Activated naive CD4-positive, alpha-beta T cell treated with anti-CD3 and anti-CD28 coated beads for 36 hours (primary cell): ENCODE measurements around the gene RERE. TPM values are rescaled to one million over a fixed set of nuclear protein-coding genes. Genes with fewer than 3 reads are reported as not detected.

Experiments
- CTCF ChIA-PET: fragments of 350-600 bp; sonication (Branson Sonifier 250); formaldehyde crosslinking; loops from one replicate; lab custom pipeline; 2021; ENCODE audit warnings: antibody characterized with exemption; lab: Charles Lee
- DNase-seq: peaks from one replicate; pipeline ENCODE4 v3.0.0-alpha.2; 2020
- H3K27ac Mint-ChIP-seq: one replicate; pipeline ENCODE4 v1.8.0; 2021; ENCODE audit warnings: mild to moderate bottlenecking, mixed read lengths
- H3K27me3 Mint-ChIP-seq: one replicate; pipeline ENCODE4 v1.8.0; 2021; ENCODE audit warnings: low read depth, mixed read lengths
- H3K36me3 Mint-ChIP-seq: one replicate; pipeline ENCODE4 v1.8.0; 2021; ENCODE audit warnings: low read depth, mixed read lengths
- H3K4me1 Mint-ChIP-seq: one replicate; pipeline ENCODE4 v1.8.0; 2021; ENCODE audit warnings: low read depth, mixed read lengths
- H3K4me3 Mint-ChIP-seq: one replicate; pipeline ENCODE4 v1.8.0; 2021; ENCODE audit warnings: mild to moderate bottlenecking, moderate library complexity, mixed read lengths
- H3K9me3 Mint-ChIP-seq: one replicate; pipeline ENCODE4 v1.8.0; 2021; ENCODE audit warnings: mixed read lengths
- intact Hi-C: fragments of 100-400 bp; cut with micrococcal nuclease; formaldehyde crosslinking; loops from one replicate; pipeline ENCODE4 v1.15.1; 2023
- total RNA-seq, 2 experiments: library from RNA; stranded (reverse); gene quantifications; one replicate each; pipeline ENCODE4 v1.2.3, GENCODE V29; 2021

The RERE gene
- total RNA-seq, 2 experiments from 2014 or later, result 46.4 to 47.6 TPM

GRCh38 chr1:8423269-8423691, 394.2 kb downstream of the RERE start:
- Mint-ChIP-seq H3K4me3 (no peak overlapping the region), H3K27ac (no peak overlapping the region), H3K4me1 (peaks cover 36% of the 10 kb centered on the region), H3K9me3 (no peaks in the 10 kb centered on the region), H3K36me3 (peaks cover under 1% of the 10 kb centered on the region), H3K27me3 (no peaks in the 10 kb centered on the region)
- CTCF ChIA-PET, result interaction anchor here (1.7 to 4.5 kb wide), 2 partner anchors 13 to 26 kb away, joined by 5 to 39 read pairs; no protein-coding TSS in a partner anchor
- intact Hi-C loops, result loop anchor here (5.0 kb wide), 1 partner anchor 454 kb away; the partner anchor contains the start of gene ENO1
- peak; percentile 54 for DNase-seq

GRCh38 chr1:8422510-8423268, 394.8 kb downstream of the RERE start:
- Mint-ChIP-seq H3K4me1 (peaks cover 31% of the 10 kb centered on the region), H3K4me3 (no peak overlapping the region), H3K27ac (no peak overlapping the region), H3K36me3 (peaks cover 6% of the 10 kb centered on the region), H3K27me3 (no peaks in the 10 kb centered on the region), H3K9me3 (no peaks in the 10 kb centered on the region)
- intact Hi-C loops, result loop anchor here (1.0 to 5.0 kb wide), 2 partner anchors 455 to 548 kb away; partner anchors contain the start of gene ENO1
- no peak for DNase-seq
- CTCF ChIA-PET, result interaction anchor here (1.5 to 4.5 kb wide), 3 partner anchors 13 to 29 kb away, joined by 3 to 39 read pairs (median 5); no protein-coding TSS in a partner anchor

GRCh38 chr1:8421721-8422120, 395.7 kb downstream of the RERE start:
- no peak for DNase-seq
- no peak overlapping the region for H3K4me3 Mint-ChIP-seq
- H3K9me3 Mint-ChIP-seq, result no peaks in the 10 kb centered on the region
- H3K4me1 Mint-ChIP-seq, result peaks cover 25% of the 10 kb centered on the region
- H3K27me3 Mint-ChIP-seq, result no peaks in the 10 kb centered on the region
- CTCF ChIA-PET, result interaction anchor here (0.7 to 4.5 kb wide), 5 partner anchors 12 to 305 kb away, joined by 3 to 39 read pairs (median 3); no protein-coding TSS in a partner anchor
- intact Hi-C loops, result loop anchor here (1.0 to 5.0 kb wide), 2 partner anchors 456 to 549 kb away; partner anchors contain the start of gene ENO1
- peaks cover 11% of the 10 kb centered on the region for H3K36me3 Mint-ChIP-seq
- no peak overlapping the region for H3K27ac Mint-ChIP-seq

GRCh38 chr1:8420318-8420717, 397.1 kb downstream of the RERE start:
- intact Hi-C loops, result loop anchor here (5.0 kb wide), 1 partner anchor 457 kb away; the partner anchor contains the start of gene ENO1
- Mint-ChIP-seq H3K4me3 (no peak overlapping the region), H3K36me3 (peaks cover 19% of the 10 kb centered on the region), H3K27me3 (no peaks in the 10 kb centered on the region), H3K9me3 (no peaks in the 10 kb centered on the region), H3K27ac (no peak overlapping the region), H3K4me1 (peaks cover 24% of the 10 kb centered on the region)
- DNase-seq, result no peak
- CTCF ChIA-PET, result interaction anchor here (0.7 to 4.5 kb wide), 4 partner anchors 10 to 428 kb away, joined by 3 to 39 read pairs (median 3); no protein-coding TSS in a partner anchor

- CTCF ChIA-PET, result interaction anchor here (0.9 to 4.5 kb wide), 4 partner anchors 10 to 429 kb away, joined by 3 to 39 read pairs (median 3); no protein-coding TSS in a partner anchor
- intact Hi-C loops, result loop anchor here (5.0 kb wide), 1 partner anchor 457 kb away; the partner anchor contains the start of gene ENO1
- no peak overlapping the region for H3K4me3 Mint-ChIP-seq
These were observed 397.6 kb downstream of the RERE start for GRCh38 chr1:8419861-8420260.

GRCh38 chr1:8419172-8419571, 398.3 kb downstream of the RERE start:
- Mint-ChIP-seq H3K9me3 (no peaks in the 10 kb centered on the region), H3K27ac (no peak overlapping the region), H3K4me1 (peaks cover 15% of the 10 kb centered on the region), H3K27me3 (no peaks in the 10 kb centered on the region), H3K36me3 (peaks cover 19% of the 10 kb centered on the region), H3K4me3 (no peak overlapping the region)
- intact Hi-C loops, result no loop called here
- CTCF ChIA-PET, result interaction anchor here (1.2 to 4.5 kb wide), 3 partner anchors 9 to 92 kb away, joined by 3 to 39 read pairs (median 10); no protein-coding TSS in a partner anchor
- no peak for DNase-seq

More at GRCh38 chr1:8419861-8420260, 397.6 kb downstream of the RERE start:
- Mint-ChIP-seq H3K27ac (no peak overlapping the region), H3K36me3 (peaks cover 19% of the 10 kb centered on the region), H3K4me1 (peaks cover 22% of the 10 kb centered on the region), H3K9me3 (no peaks in the 10 kb centered on the region), H3K27me3 (no peaks in the 10 kb centered on the region)
- no peak for DNase-seq

- Mint-ChIP-seq H3K9me3 (no peaks in the 10 kb centered on the region), H3K4me1 (peaks cover 14% of the 10 kb centered on the region), H3K36me3 (peaks cover 19% of the 10 kb centered on the region), H3K27me3 (no peaks in the 10 kb centered on the region), H3K4me3 (no peak overlapping the region), H3K27ac (no peak overlapping the region)
- no peak for DNase-seq
- CTCF ChIA-PET, result interaction anchor here (1.7 kb wide), 1 partner anchor 9 kb away, joined by 10 read pairs; no protein-coding TSS in a partner anchor
- intact Hi-C loops, result loop anchor here (1.0 kb wide), 1 partner anchor 9 kb away; no protein-coding TSS in a partner anchor
These were observed 399.1 kb downstream of the RERE start for GRCh38 chr1:8418301-8418700.

GRCh38 chr1:8417625-8418024, 399.8 kb downstream of the RERE start:
- CTCF ChIA-PET, result interaction anchor here (1.7 kb wide), 1 partner anchor 9 kb away, joined by 10 read pairs; no protein-coding TSS in a partner anchor
- H3K36me3 Mint-ChIP-seq, result peaks cover 19% of the 10 kb centered on the region
- H3K9me3 Mint-ChIP-seq, result no peaks in the 10 kb centered on the region
- H3K27ac Mint-ChIP-seq, result peak overlapping the region; percentile 69
- DNase-seq, result no peak
- intact Hi-C loops, result loop anchor here (1.0 kb wide), 1 partner anchor 8 kb away; no protein-coding TSS in a partner anchor
- peaks cover 17% of the 10 kb centered on the region for H3K4me1 Mint-ChIP-seq
- peak overlapping the region; percentile 3 for H3K4me3 Mint-ChIP-seq
- no peaks in the 10 kb centered on the region for H3K27me3 Mint-ChIP-seq

GRCh38 chr1:8416881-8417280, 400.6 kb downstream of the RERE start:
- no peaks in the 10 kb centered on the region for H3K27me3 Mint-ChIP-seq
- peaks cover 19% of the 10 kb centered on the region for H3K36me3 Mint-ChIP-seq
- no peak overlapping the region for H3K4me3 Mint-ChIP-seq
- H3K9me3 Mint-ChIP-seq, result no peaks in the 10 kb centered on the region
- peaks cover 25% of the 10 kb centered on the region for H3K4me1 Mint-ChIP-seq
- CTCF ChIA-PET, result no interaction called here
- no peak overlapping the region for H3K27ac Mint-ChIP-seq
- intact Hi-C loops, result no loop called here
- DNase-seq, result no peak

GRCh38 chr1:8415526-8416278, 401.7 kb downstream of the RERE start:
- H3K27ac Mint-ChIP-seq, result no peak overlapping the region
- CTCF ChIA-PET, result no interaction called here
- intact Hi-C loops, result no loop called here
- no peaks in the 10 kb centered on the region for H3K27me3 Mint-ChIP-seq
- DNase-seq, result no peak
- H3K4me1 Mint-ChIP-seq, result peaks cover 32% of the 10 kb centered on the region
- no peak overlapping the region for H3K4me3 Mint-ChIP-seq
- H3K9me3 Mint-ChIP-seq, result no peaks in the 10 kb centered on the region
- H3K36me3 Mint-ChIP-seq, result peaks cover 20% of the 10 kb centered on the region

GRCh38 chr1:8412183-8412831, 405.1 kb downstream of the RERE start:
- H3K4me1 Mint-ChIP-seq, result peaks cover 66% of the 10 kb centered on the region
- DNase-seq, result no peak
- H3K4me3 Mint-ChIP-seq, result no peak overlapping the region
- no peak overlapping the region for H3K27ac Mint-ChIP-seq
- H3K27me3 Mint-ChIP-seq, result no peaks in the 10 kb centered on the region
- CTCF ChIA-PET, result interaction anchor here (0.6 to 6.0 kb wide), 2 partner anchors 9 to 189 kb away, joined by 4 to 39 read pairs; no protein-coding TSS in a partner anchor
- intact Hi-C loops, result no loop called here
- H3K36me3 Mint-ChIP-seq, result peaks cover 14% of the 10 kb centered on the region
- H3K9me3 Mint-ChIP-seq, result no peaks in the 10 kb centered on the region
